Thymus (tissue), 11 donors: Measurements from ENCODE around the gene UPK3BL2. TPM values are rescaled to one million over a fixed set of nuclear protein-coding genes. Genes with fewer than 3 reads are reported as not detected.
"Not testable (repeated sequence)": the region's sequence is repeated elsewhere in the genome, so short reads cannot be mapped to it uniquely, and the experiment has no call there.

ENCODE experiments used
- DNase-seq, 9 donors: peaks; one replicate each; pipeline ENCODE4 v3.0.0-alpha.2; 2013; ENCODE audit warnings: low spot score in 9 of 9, low read depth in 6 of 9, missing footprints in 1 of 9
- H3K27ac ChIP-seq, 2 donors: one replicate each; pipeline ENCODE4 v1.5.1; 2013; ENCODE audit warnings: control low read depth in 1 of 2, low read depth in 1 of 2, low read length in 1 of 2, mild to moderate bottlenecking in 1 of 2, moderate library complexity in 1 of 2
- H3K27me3 ChIP-seq, 2 donors: one replicate each; pipeline ENCODE4 v1.5.1; 2013; ENCODE audit warnings: low read length in 1 of 2; ENCODE audit not compliant: control insufficient read depth in 2 of 2, insufficient read depth in 1 of 2
- H3K36me3 ChIP-seq, 2 donors: one replicate each; pipeline ENCODE4 v1.5.1; 2013; ENCODE audit warnings: low read length in 1 of 2, mild to moderate bottlenecking in 1 of 2, moderate library complexity in 1 of 2; ENCODE audit not compliant: control insufficient read depth in 2 of 2, insufficient read depth in 2 of 2
- H3K4me1 ChIP-seq, 2 donors: one replicate each; pipeline ENCODE4 v1.5.1; 2013; ENCODE audit warnings: low read length in 2 of 2; ENCODE audit not compliant: control insufficient read depth in 2 of 2, insufficient read depth in 2 of 2
- H3K4me3 ChIP-seq, 2 donors: one replicate each; pipeline ENCODE4 v1.5.1; 2013; ENCODE audit warnings: low read length in 2 of 2, control low read depth in 1 of 2, mild to moderate bottlenecking in 1 of 2
- H3K9me3 ChIP-seq, 2 donors: one replicate each; pipeline ENCODE4 v1.5.1; 2013; ENCODE audit warnings: low read length in 1 of 2, mild to moderate bottlenecking in 1 of 2; ENCODE audit not compliant: control insufficient read depth in 2 of 2, insufficient read depth in 1 of 2
- WGBS: extraction: QIAGEN DNeasy Blood & Tissue Kit; methylation state at CpG from one replicate; pipeline ENCODE4 v1.1.7; 2013; 5-methylcytosine and 5-hydroxymethylcytosine counted together
- polyA plus RNA-seq: library from polyadenylated mRNA; stranded (reverse); fragments of 200-250 nt; gene quantifications from one replicate; pipeline ENCODE4 v1.2.3, GENCODE V29; 2013
- total RNA-seq: library from RNA; stranded (reverse); fragments of 120-200 nt; gene quantifications from one replicate; pipeline ENCODE4 v1.2.4, GENCODE V29; 2013
- donor health status: healthy.

UPK3BL2 gene
- total and polyA plus RNA-seq, 2 donors = 2.8 to 28.2 TPM

GRCh38 chr7:102516951-102517350, 26.5 kb downstream of the UPK3BL2 start:
- not testable (repeated sequence) for H3K4me1 ChIP-seq, DNase-seq, H3K27ac ChIP-seq, H3K4me3 ChIP-seq, H3K9me3 ChIP-seq, H3K27me3 ChIP-seq, H3K36me3 ChIP-seq
- no CpG with 5 or more reads among the region's 10 CpGs for WGBS

GRCh38 chr7:102515889-102516288, 27.6 kb downstream of the UPK3BL2 start:
- H3K36me3 ChIP-seq, H3K4me3 ChIP-seq, H3K27me3 ChIP-seq, H3K27ac ChIP-seq, DNase-seq, H3K9me3 ChIP-seq, H3K4me1 ChIP-seq: not testable (repeated sequence)
- WGBS = no CpG with 5 or more reads among the region's 3 CpGs

- DNase-seq, H3K36me3 ChIP-seq, H3K4me1 ChIP-seq, H3K27ac ChIP-seq, H3K4me3 ChIP-seq, H3K27me3 ChIP-seq, H3K9me3 ChIP-seq: not testable (repeated sequence)
- 35% methylated on average over 3 of the region's 15 CpGs for WGBS
Observed at GRCh38 chr7:102514881-102515721, 28.4 kb downstream of the UPK3BL2 start.

- H3K27me3 ChIP-seq, H3K36me3 ChIP-seq, H3K4me1 ChIP-seq, H3K4me3 ChIP-seq, H3K9me3 ChIP-seq: not testable (repeated sequence)
- H3K27ac ChIP-seq = peak overlapping the region; percentile 61 to 85
- WGBS = 51% methylated on average over 5 of the region's 5 CpGs
- peak; percentile 44 to 87 (median 80) for DNase-seq
Observed at GRCh38 chr7:102512642-102513221, 30.8 kb downstream of the UPK3BL2 start.

- not testable (repeated sequence) for H3K9me3 ChIP-seq, H3K27ac ChIP-seq, H3K27me3 ChIP-seq, H3K36me3 ChIP-seq, H3K4me3 ChIP-seq, DNase-seq
- H3K4me1 ChIP-seq = peaks cover 0 to 13% of the 10 kb centered on the region in 2 donors
- no CpG with 5 or more reads among the region's 30 CpGs for whole genome bisulfite sequencing
Observed at GRCh38 chr7:102511860-102512522, 31.5 kb downstream of the UPK3BL2 start.

- not testable (repeated sequence) for H3K27ac ChIP-seq, H3K4me3 ChIP-seq, DNase-seq, H3K27me3 ChIP-seq, H3K36me3 ChIP-seq, H3K9me3 ChIP-seq
- WGBS = 94% methylated on average over 5 of the region's 8 CpGs
- H3K4me1 ChIP-seq = peaks cover 0 to 13% of the 10 kb centered on the region in 2 donors
Observed at GRCh38 chr7:102510575-102510974, 32.9 kb downstream of the UPK3BL2 start.

- not testable (repeated sequence) for H3K9me3 ChIP-seq, H3K4me3 ChIP-seq, H3K36me3 ChIP-seq, H3K27me3 ChIP-seq, DNase-seq, H3K27ac ChIP-seq, H3K4me1 ChIP-seq
- 74% methylated on average over 2 of the region's 8 CpGs for WGBS
Observed at GRCh38 chr7:102507410-102508088, 35.9 kb downstream of the UPK3BL2 start.

GRCh38 chr7:102505298-102506185, 38.0 kb downstream of the UPK3BL2 start:
- not testable (repeated sequence) for H3K9me3 ChIP-seq, H3K4me3 ChIP-seq, H3K27me3 ChIP-seq, DNase-seq, H3K36me3 ChIP-seq, H3K4me1 ChIP-seq, H3K27ac ChIP-seq
- WGBS = 97% methylated on average over 5 of the region's 24 CpGs
